Right lobe of liver (tissue), 6 donors: ENCODE results near the gene PPM1H. TPM values are rescaled to one million over a fixed set of nuclear protein-coding genes. Genes with fewer than 3 reads are reported as not detected.

ENCODE experiments used
- ATAC-seq, 4 donors: fragments of 200-7000 bp; cut with Tn5 transposase; one replicate each; pipeline ENCODE4 v1.9.1; 2020; ENCODE audit warnings: mild to moderate bottlenecking in 4 of 4, moderate library complexity in 4 of 4
- DNase-seq, 3 donors: peaks; one replicate each; pipeline ENCODE4 v3.0.0-alpha.2; 2020
- H3K27ac ChIP-seq, 3 donors: fragments of 200-600 bp; one replicate each; pipeline ENCODE4 v1.8.0; 2022
- H3K27me3 ChIP-seq, 2 donors: fragments of 200-600 bp; one replicate each; pipeline ENCODE4 v1.8.0; 2022
- H3K36me3 ChIP-seq, 4 donors: fragments of 200-600 bp; sonication (generic) in 1 of 4; one replicate each; pipeline versions ENCODE4 v1.5.1 to v1.8.0; 2017 to 2022; ENCODE audit warnings: control low read depth in 1 of 4
- H3K4me1 ChIP-seq, 4 donors: fragments of 200-600 bp; sonication (generic) in 1 of 4; one replicate each; pipeline versions ENCODE4 v1.5.1 to v1.8.0; 2017 to 2022; ENCODE audit warnings: control low read depth in 1 of 4
- H3K4me3 ChIP-seq, 3 donors: fragments of 200-600 bp; one replicate each; pipeline ENCODE4 v1.8.0; 2022
- H3K9me3 ChIP-seq, 4 donors: fragments of 200-600 bp; sonication (generic) in 1 of 4; one replicate each; pipeline versions ENCODE4 v1.5.1 to v1.8.0; 2017 to 2022; ENCODE audit warnings: control low read depth in 1 of 4
- POLR2A ChIP-seq: fragments of 450-650 bp; IDR thresholded peaks from one replicate; pipeline ENCODE4 v1.6.1; 2017; ENCODE audit warnings: antibody characterized with exemption, mild to moderate bottlenecking
- WGBS: methylation state at CpG from one replicate; pipeline ENCODE4 v1.1.6; 2018; ENCODE audit warnings: low coverage, low lambda C conversion rate; ENCODE audit not compliant: insufficient coverage; ENCODE audit errors: missing lambda C conversion rate; 5-methylcytosine and 5-hydroxymethylcytosine counted together
- intact Hi-C, 2 donors: fragments of 100-400 bp; cut with DNase I; formaldehyde crosslinking; loops; one replicate each; pipeline versions ENCODE4 v1.11.2 to v1.14.1; 2022
- total RNA-seq, 6 experiments: library from RNA; depleted of rRNA in 2 of 6; stranded (reverse); fragments of >200 nt in 2 of 6; fragmentation: NEBNext Ultra II Directional in 3 of 6; extraction: Animal tissue kit (Norgen Biotek cat#: 25700) in 3 of 6; gene quantifications; one replicate each; pipeline versions ENCODE4 v1.1.0 to v1.2.4, GENCODE V29; 2016 to 2023
- TF ChIP-seq, protein P1 (sequence below), 4 donors: fragments of 200-600 bp in 3 of 4; fragments of 450-650 bp in 1 of 4; IDR thresholded peaks; one replicate each; pipeline versions ENCODE4 v1.5.1 to v1.8.0; 2016 to 2022; ENCODE audit warnings: antibody characterized with exemption in 4 of 4, mild to moderate bottlenecking in 2 of 4
- donor health status: DM: no; HTN: yes; CAD: no.
- donor health status: DM: no; HTN: no; CAD: no.
- donor health status: DM: no; HTN: no; CAD: no.
- donor health status: DM: no; HTN: yes; CAD: no.
- donor health status: DM: no; HTN: yes; CAD: no.

The PPM1H gene
- total RNA-seq, 6 experiments from 2014 or later: 3.8 to 9.2 (median 6.5) TPM

DNA sequence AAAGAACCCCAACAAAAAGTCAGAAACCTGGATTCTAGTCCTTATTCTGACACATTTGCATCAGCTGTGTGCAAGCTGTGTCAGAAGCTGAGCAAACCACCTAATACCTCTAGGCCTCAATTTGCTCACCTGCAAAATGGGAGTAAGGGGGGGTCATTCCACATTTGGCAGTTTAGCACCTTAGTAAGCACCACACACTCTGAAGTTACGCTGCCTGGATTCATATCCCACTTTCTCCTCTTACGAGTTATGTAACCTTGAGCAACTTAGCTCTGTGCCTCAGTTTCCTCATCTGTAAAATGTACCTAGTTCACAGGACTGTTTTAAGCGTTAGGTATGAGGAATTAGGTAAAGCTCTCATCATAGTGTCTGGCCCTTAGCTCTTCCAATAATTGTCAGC, 218.9 kb downstream of the PPM1H start:
- Histone ChIP-seq H3K27me3 (no peaks in the 10 kb centered on the region), H3K4me3 (no peak overlapping the region), H3K36me3 (no peaks in the 10 kb centered on the region), H3K27ac (no peak overlapping the region), H3K4me1 (no peaks in the 10 kb centered on the region), H3K9me3 (no peaks in the 10 kb centered on the region)
- no peak for DNase-seq
- intact Hi-C loops: no loop called here
- no peak for TF ChIP-seq POLR2A
- TF ChIP-seq, protein P1, sequence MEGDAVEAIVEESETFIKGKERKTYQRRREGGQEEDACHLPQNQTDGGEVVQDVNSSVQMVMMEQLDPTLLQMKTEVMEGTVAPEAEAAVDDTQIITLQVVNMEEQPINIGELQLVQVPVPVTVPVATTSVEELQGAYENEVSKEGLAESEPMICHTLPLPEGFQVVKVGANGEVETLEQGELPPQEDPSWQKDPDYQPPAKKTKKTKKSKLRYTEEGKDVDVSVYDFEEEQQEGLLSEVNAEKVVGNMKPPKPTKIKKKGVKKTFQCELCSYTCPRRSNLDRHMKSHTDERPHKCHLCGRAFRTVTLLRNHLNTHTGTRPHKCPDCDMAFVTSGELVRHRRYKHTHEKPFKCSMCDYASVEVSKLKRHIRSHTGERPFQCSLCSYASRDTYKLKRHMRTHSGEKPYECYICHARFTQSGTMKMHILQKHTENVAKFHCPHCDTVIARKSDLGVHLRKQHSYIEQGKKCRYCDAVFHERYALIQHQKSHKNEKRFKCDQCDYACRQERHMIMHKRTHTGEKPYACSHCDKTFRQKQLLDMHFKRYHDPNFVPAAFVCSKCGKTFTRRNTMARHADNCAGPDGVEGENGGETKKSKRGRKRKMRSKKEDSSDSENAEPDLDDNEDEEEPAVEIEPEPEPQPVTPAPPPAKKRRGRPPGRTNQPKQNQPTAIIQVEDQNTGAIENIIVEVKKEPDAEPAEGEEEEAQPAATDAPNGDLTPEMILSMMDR (IDR thresholded peaks at IDR 0.05): no peak
- WGBS: 93% methylated on average over 3 of the region's 3 CpGs
- no peak for ATAC-seq

DNA sequence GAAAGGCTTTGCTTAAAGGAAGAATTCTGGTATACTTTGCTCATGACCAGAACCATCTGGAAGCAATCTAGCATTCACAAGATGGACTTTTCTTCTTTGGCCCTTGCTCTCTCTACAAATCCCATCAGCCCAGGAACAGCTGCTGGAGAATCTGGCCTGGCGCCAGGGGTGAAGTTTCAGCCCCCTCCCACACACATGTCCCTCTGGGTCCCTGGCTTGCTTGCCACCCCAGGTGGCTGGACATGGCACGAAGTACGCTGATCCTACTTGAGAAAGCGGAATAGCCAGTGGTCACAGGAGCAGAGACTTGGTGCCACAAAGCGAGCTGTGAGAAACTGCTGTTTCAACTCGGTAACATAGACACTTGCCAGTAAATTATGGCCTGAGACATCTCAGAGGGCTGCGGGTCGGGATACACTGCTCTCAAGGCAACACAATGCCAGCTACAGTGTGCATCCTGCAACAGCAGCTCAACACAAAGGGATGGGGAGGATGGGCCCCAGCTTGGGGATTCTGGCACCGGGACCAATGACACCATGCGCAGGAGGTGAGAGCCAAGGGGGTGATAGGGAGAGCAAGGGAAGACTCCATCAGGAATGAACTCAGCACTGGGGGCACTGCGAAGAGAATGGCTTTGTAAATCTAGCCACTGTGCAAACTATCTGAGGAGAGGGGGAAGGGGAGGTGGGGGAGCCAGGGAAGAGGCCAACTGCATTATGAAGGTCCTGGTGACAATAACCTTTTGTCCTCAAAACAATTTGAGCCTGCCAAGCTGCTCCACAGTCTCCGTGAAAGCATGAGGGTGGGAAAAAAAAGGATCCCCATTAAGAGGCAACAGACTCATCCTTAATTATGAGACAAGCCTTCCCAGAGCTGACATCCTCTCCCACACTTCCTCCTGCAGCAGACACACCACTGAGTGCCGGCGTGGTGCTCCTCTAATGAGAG, 219.9 kb downstream of the PPM1H start:
- WGBS: 57% methylated on average over 7 of the region's 14 CpGs
- Histone ChIP-seq H3K9me3 (no peaks in the 10 kb centered on the region), H3K4me3 (no peak overlapping the region), H3K4me1 (no peaks in the 10 kb centered on the region), H3K27ac (no peak overlapping the region), H3K27me3 (no peaks in the 10 kb centered on the region), H3K36me3 (no peaks in the 10 kb centered on the region)
- intact Hi-C loops: no loop called here
- ATAC-seq (no peak), DNase-seq (no peak)
- TF ChIP-seq POLR2A: no peak
- TF ChIP-seq, protein P1 (IDR thresholded peaks at IDR 0.05): no peak

DNA sequence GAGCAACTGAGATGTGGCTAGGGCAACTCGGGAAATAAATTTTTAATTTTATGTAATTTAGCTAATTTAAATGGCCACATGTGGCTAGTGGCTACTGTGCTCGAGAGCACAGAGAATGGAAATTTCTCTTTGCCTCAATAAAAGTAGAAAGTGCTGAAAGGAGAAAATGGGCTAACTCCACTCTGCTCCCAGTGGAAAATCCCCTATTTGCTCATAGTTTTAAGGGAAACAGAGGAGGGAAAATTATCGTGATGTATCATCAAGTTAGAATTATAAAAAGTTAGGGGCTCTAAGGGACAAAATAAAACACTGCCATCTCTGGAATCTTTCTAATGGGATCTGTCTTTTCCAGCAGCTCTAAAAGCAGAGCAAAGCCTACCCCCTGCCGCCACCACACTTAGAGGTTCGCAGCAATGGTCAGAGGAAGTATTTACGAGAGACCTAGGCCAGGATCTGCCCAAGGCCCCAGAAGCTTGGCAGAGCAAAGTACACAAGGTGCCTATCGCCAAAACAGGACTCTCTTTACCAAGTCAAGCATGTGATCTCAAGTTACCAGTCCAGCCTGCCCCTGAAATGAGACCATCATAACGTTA, 220.7 kb downstream of the PPM1H start:
- Histone ChIP-seq H3K36me3 (no peaks in the 10 kb centered on the region), H3K4me1 (no peaks in the 10 kb centered on the region), H3K4me3 (no peak overlapping the region), H3K9me3 (no peaks in the 10 kb centered on the region), H3K27me3 (no peaks in the 10 kb centered on the region), H3K27ac (no peak overlapping the region)
- no peak for DNase-seq
- WGBS: 89% methylated on average over 3 of the region's 8 CpGs
- ATAC-seq: no peak
- TF ChIP-seq, protein P1 (IDR thresholded peaks at IDR 0.05): no peak
- no peak for TF ChIP-seq POLR2A
- intact Hi-C loops: no loop called here

DNA sequence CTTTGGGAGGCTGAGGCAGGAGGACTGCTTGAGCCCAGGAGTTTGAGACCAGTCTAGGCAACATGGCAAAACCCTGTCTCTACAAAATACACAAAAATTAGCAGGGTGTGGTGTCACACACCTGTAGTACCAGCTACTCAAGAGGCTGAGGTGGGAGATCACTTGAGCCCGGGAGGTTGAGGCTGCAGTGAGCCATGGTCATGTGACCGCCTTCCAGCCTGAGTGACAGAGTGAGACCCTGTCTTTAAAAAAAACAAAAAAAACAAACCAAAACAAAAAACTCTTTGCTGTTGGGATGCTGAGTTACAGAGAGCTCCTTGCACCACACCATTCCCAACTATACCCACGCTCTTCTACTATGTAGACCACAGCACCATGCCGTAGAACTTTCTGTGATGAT, 221.2 kb downstream of the PPM1H start:
- Histone ChIP-seq H3K4me1 (no peaks in the 10 kb centered on the region), H3K9me3 (no peaks in the 10 kb centered on the region), H3K27me3 (no peaks in the 10 kb centered on the region), H3K4me3 (no peak overlapping the region), H3K27ac (no peak overlapping the region), H3K36me3 (no peaks in the 10 kb centered on the region)
- WGBS: 97% methylated on average over 4 of the region's 4 CpGs
- DNase-seq: no peak
- no peak for ATAC-seq
- TF ChIP-seq, protein P1 (IDR thresholded peaks at IDR 0.05): no peak
- no peak for TF ChIP-seq POLR2A
- intact Hi-C loops: no loop called here
